Endodermal cell (in vitro differentiated cells): ENCODE results near the gene VIPR2. TPM values are rescaled to one million over a fixed set of nuclear protein-coding genes. Genes with fewer than 3 reads are reported as not detected.

ENCODE experiments used
- DNase-seq: peaks from one replicate; pipeline ENCODE4 v3.0.0-alpha.2; 2017
- H3K27ac ChIP-seq: 2 replicates; pipeline ENCODE4 v1.5.1; 2013; ENCODE audit warnings: mild to moderate bottlenecking, low read depth, low read length, moderate library complexity
- H3K27me3 ChIP-seq: 2 replicates; pipeline ENCODE4 v1.6.1; 2013; ENCODE audit warnings: mild to moderate bottlenecking, low read length, moderate library complexity; ENCODE audit not compliant: insufficient read depth, control insufficient read depth, poor library complexity, severe bottlenecking
- H3K36me3 ChIP-seq: 2 replicates; pipeline ENCODE4 v1.7.0; 2013; ENCODE audit warnings: mild to moderate bottlenecking, low read length, moderate library complexity; ENCODE audit not compliant: control insufficient read depth, insufficient read depth
- H3K4me1 ChIP-seq: one replicate; pipeline ENCODE4 v1.7.0; 2013; ENCODE audit warnings: low read length; ENCODE audit not compliant: control insufficient read depth, insufficient read depth
- H3K4me3 ChIP-seq: 2 replicates; pipeline ENCODE4 v1.5.1; 2013; ENCODE audit warnings: mild to moderate bottlenecking, low read length, moderate library complexity
- H3K9ac ChIP-seq: 2 replicates; pipeline ENCODE4 v1.6.1; 2013; ENCODE audit warnings: mild to moderate bottlenecking, low read length, moderate library complexity; ENCODE audit not compliant: poor library complexity, severe bottlenecking; ENCODE audit errors: extremely low read depth
- H3K9me3 ChIP-seq: 2 replicates; pipeline ENCODE4 v1.6.1; 2013; ENCODE audit warnings: mild to moderate bottlenecking, low read length, moderate library complexity; ENCODE audit not compliant: control insufficient read depth
- H3K27ac Mint-ChIP-seq: 2 replicates; pipeline ENCODE4 v1.8.0; 2020; ENCODE audit warnings: mixed read lengths
- H3K27me3 Mint-ChIP-seq: 2 replicates; pipeline ENCODE4 v1.8.0; 2021; ENCODE audit warnings: mild to moderate bottlenecking, mixed read lengths; ENCODE audit not compliant: insufficient read depth
- H3K36me3 Mint-ChIP-seq: 2 replicates; pipeline ENCODE4 v1.8.0; 2020; ENCODE audit warnings: low read depth, mixed read lengths
- H3K4me1 Mint-ChIP-seq: 2 replicates; pipeline ENCODE4 v1.8.0; 2020; ENCODE audit warnings: mixed read lengths
- H3K4me3 Mint-ChIP-seq: 2 replicates; pipeline ENCODE4 v1.8.0; 2020; ENCODE audit warnings: mild to moderate bottlenecking, moderate library complexity, mixed read lengths
- H3K9me3 Mint-ChIP-seq: 2 replicates; pipeline ENCODE4 v1.8.0; 2020; ENCODE audit warnings: mild to moderate bottlenecking, mixed read lengths
- WGBS, 2 experiments: methylation state at CpG; one replicate each; pipeline versions ENCODE4 v1.1.5 to v1.1.7; 2013; ENCODE audit warnings: missing lambda C conversion rate in 2 of 2, mixed read lengths in 1 of 2; ENCODE audit not compliant: insufficient coverage in 1 of 2, insufficient read length in 1 of 2; 5-methylcytosine and 5-hydroxymethylcytosine counted together
- total RNA-seq, 2 donors: library from RNA; stranded (reverse); fragmentation: NEBNext Ultra II Directional in 1 of 2; extraction: Animal tissue kit (Norgen Biotek cat#: 25700) in 1 of 2; gene quantifications; 2 replicates in 1 of 2; 3 replicates in 1 of 2; pipeline ENCODE4 v1.2.1, GENCODE V29; 2021
- TF ChIP-seq, protein P1 (sequence below): fragments of 200-600 bp; sonication (generic); conservative IDR thresholded peaks from 2 replicates; pipeline ENCODE4 v1.5.0; 2021; ENCODE audit warnings: antibody characterized with exemption, mild to moderate bottlenecking

The VIPR2 gene
- total RNA-seq, 2 donors from 2014 or later, result 0.64 to 1.8 TPM

DNA sequence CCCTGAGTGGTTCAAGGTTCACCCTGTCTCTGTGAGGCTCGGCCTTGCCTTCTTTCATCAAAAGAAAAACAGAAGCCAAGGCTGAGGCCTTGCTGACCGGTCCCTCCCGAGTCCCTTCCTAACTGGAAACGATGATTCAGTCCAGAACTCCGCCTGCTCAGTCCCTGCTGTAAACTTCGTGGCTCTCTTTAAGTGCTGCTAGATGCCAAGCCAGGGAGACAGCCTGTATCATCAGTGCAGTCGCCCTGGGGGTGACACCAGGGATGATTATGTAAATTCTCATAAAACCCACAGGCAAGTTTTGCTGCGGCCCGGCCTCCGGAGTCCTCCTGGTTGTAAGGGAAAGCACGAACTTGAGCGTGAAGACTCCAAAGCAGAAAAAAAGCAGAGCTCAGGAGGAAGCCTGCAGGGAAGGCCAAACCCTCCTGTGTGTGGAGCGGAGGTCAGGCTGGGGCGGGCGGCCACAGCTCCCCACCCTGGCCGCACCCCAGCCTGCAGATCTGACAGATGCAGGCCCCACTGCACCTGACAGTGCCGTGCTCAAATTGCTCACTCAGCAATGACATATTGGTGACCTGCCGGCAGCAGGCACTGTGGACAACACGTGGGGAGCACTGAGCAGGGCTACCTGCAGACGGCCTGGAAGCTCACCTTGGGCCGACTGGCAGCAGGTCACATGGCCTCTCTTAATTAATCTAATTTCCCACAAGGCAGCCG is 164.9 kb downstream of the VIPR2 start:
- no peak overlapping the region for H3K27ac Mint-ChIP-seq
- Histone ChIP-seq H3K27me3 (no peaks in the 10 kb centered on the region), H3K9ac (no peak overlapping the region), H3K36me3 (no peaks in the 10 kb centered on the region), H3K9me3 (peaks cover 40% of the 10 kb centered on the region), H3K4me3 (no peak overlapping the region), H3K4me1 (no peaks in the 10 kb centered on the region), H3K27ac (no peak overlapping the region)
- no peak overlapping the region for H3K4me3 Mint-ChIP-seq
- H3K9me3 Mint-ChIP-seq, result peaks cover 57% of the 10 kb centered on the region
- TF ChIP-seq, protein P1, sequence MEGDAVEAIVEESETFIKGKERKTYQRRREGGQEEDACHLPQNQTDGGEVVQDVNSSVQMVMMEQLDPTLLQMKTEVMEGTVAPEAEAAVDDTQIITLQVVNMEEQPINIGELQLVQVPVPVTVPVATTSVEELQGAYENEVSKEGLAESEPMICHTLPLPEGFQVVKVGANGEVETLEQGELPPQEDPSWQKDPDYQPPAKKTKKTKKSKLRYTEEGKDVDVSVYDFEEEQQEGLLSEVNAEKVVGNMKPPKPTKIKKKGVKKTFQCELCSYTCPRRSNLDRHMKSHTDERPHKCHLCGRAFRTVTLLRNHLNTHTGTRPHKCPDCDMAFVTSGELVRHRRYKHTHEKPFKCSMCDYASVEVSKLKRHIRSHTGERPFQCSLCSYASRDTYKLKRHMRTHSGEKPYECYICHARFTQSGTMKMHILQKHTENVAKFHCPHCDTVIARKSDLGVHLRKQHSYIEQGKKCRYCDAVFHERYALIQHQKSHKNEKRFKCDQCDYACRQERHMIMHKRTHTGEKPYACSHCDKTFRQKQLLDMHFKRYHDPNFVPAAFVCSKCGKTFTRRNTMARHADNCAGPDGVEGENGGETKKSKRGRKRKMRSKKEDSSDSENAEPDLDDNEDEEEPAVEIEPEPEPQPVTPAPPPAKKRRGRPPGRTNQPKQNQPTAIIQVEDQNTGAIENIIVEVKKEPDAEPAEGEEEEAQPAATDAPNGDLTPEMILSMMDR, result no peak
- no peaks in the 10 kb centered on the region for H3K36me3 Mint-ChIP-seq
- peaks cover 1% of the 10 kb centered on the region for H3K4me1 Mint-ChIP-seq
- peaks cover 2% of the 10 kb centered on the region for H3K27me3 Mint-ChIP-seq
- WGBS, 2 experiments, result 83 to 84% methylated on average over 17 to 22 of the region's 22 CpGs
- DNase-seq, result no peak

- Histone ChIP-seq H3K36me3 (no peaks in the 10 kb centered on the region), H3K27ac (no peak overlapping the region), H3K9ac (no peak overlapping the region), H3K9me3 (peaks cover 37% of the 10 kb centered on the region), H3K4me1 (no peaks in the 10 kb centered on the region), H3K4me3 (no peak overlapping the region), H3K27me3 (no peaks in the 10 kb centered on the region)
- no peak overlapping the region for H3K4me3 Mint-ChIP-seq
- TF ChIP-seq, protein P1, result no peak
- DNase-seq, result no peak
- WGBS, 2 experiments, result 86 to 95% methylated on average over 15 to 18 of the region's 18 CpGs
- no peaks in the 10 kb centered on the region for H3K36me3 Mint-ChIP-seq
- H3K27me3 Mint-ChIP-seq, result peaks cover 2% of the 10 kb centered on the region
- peaks cover 52% of the 10 kb centered on the region for H3K9me3 Mint-ChIP-seq
- peaks cover 1% of the 10 kb centered on the region for H3K4me1 Mint-ChIP-seq
- no peak overlapping the region for H3K27ac Mint-ChIP-seq
Measured at GRCh38 chr7:158979023-158979529, 165.6 kb downstream of the VIPR2 start.
